Common myeloid progenitor, CD34-positive (primary cell): Measurements from ENCODE around the gene MGAT5B.

Experiments used
- CTCF ChIA-PET: fragments of 350-600 bp; sonication (Branson Sonifier 250); formaldehyde crosslinking; loops from one replicate; lab custom pipeline; 2021; ENCODE audit warnings: antibody characterized with exemption; lab: Charles Lee
- POLR2A ChIA-PET: fragments of 350-600 bp; sonication (Branson Sonifier 250); formaldehyde crosslinking; loops from one replicate; lab custom pipeline; 2021; ENCODE audit warnings: antibody characterized with exemption; lab: Charles Lee
- DNase-seq, 3 donors: peaks; one replicate each; pipeline versions ENCODE4 v3.0.0 to v3.0.0-alpha.2; 2013
- H3K27ac ChIP-seq, 2 experiments: 1 replicate in 1 of 2; 2 replicates in 1 of 2; pipeline ENCODE4 v1.7.0; 2013; ENCODE audit warnings: inconsistent platforms in 2 of 2, low read length in 2 of 2, mild to moderate bottlenecking in 2 of 2, low read depth in 1 of 2, moderate library complexity in 1 of 2; ENCODE audit not compliant: severe bottlenecking in 2 of 2, insufficient read depth in 1 of 2, poor library complexity in 1 of 2
- H3K27me3 ChIP-seq, 5 experiments: replicated peaks in 2 of 5; 1 replicate in 3 of 5; 2 replicates in 2 of 5; pipeline versions ENCODE4 v1.6.1 to v1.7.0; 2013; ENCODE audit warnings: low read length in 4 of 5, mild to moderate bottlenecking in 2 of 5, moderate library complexity in 2 of 5, inconsistent platforms in 1 of 5; ENCODE audit not compliant: insufficient read depth in 5 of 5, control insufficient read depth in 4 of 5
- H3K36me3 ChIP-seq, 4 experiments: 1 replicate in 2 of 4; 2 replicates in 2 of 4; pipeline versions ENCODE4 v1.6.1 to v1.7.0; 2013; ENCODE audit warnings: low read length in 3 of 4, control low read depth in 1 of 4, mild to moderate bottlenecking in 1 of 4; ENCODE audit not compliant: control insufficient read depth in 4 of 4, insufficient read depth in 4 of 4
- H3K4me1 ChIP-seq, 4 experiments: 1 replicate in 3 of 4; 2 replicates in 1 of 4; pipeline versions ENCODE4 v1.6.1 to v1.7.1; 2013; ENCODE audit warnings: low read length in 3 of 4, mild to moderate bottlenecking in 3 of 4, control low read depth in 1 of 4, inconsistent platforms in 1 of 4, moderate library complexity in 1 of 4; ENCODE audit not compliant: control insufficient read depth in 4 of 4, insufficient read depth in 4 of 4; ENCODE audit errors: control extremely low read depth in 1 of 4
- H3K4me3 ChIP-seq, 7 experiments: 1 replicate in 4 of 7; 2 replicates in 3 of 7; pipeline versions ENCODE4 v1.5.1 to v1.7.0; 2013; ENCODE audit warnings: mild to moderate bottlenecking in 7 of 7, low read length in 6 of 7, moderate library complexity in 6 of 7, inconsistent platforms in 2 of 7, low read depth in 2 of 7, control low read depth in 1 of 7; ENCODE audit not compliant: insufficient read depth in 4 of 7, control insufficient read depth in 1 of 7; ENCODE audit errors: extremely low read depth in 1 of 7
- H3K9me3 ChIP-seq, 5 experiments: 1 replicate in 4 of 5; 2 replicates in 1 of 5; pipeline versions ENCODE4 v1.6.1 to v1.7.1; 2013; ENCODE audit warnings: low read length in 4 of 5, mild to moderate bottlenecking in 2 of 5, inconsistent platforms in 1 of 5, low read depth in 1 of 5, moderate library complexity in 1 of 5; ENCODE audit not compliant: control insufficient read depth in 4 of 5, insufficient read depth in 2 of 5; ENCODE audit errors: control extremely low read depth in 1 of 5
- WGBS: methylation state at CpG from one replicate; pipeline ENCODE4 v1.1.5; 2013; ENCODE audit not compliant: insufficient coverage; 5-methylcytosine and 5-hydroxymethylcytosine counted together

The MGAT5B gene

DNA sequence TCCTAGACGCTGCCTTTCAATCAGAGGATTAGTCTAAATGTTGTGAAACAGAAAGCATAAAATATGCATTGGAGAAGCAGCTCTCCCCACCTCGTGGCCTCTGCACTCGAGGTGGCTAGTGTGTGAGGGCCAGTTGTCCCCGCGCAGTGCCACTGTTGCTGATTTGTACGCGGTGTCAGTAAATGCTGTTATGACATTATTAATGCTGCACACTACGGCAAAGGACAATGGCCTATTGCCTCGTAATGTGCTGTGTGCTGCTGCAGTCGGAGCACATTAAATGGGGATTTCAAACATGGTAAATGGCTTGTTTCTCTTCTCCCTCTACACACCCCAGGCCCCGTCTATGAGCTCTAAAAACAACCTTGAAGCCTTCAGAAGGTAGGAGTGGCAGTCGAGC is 5.7 kb upstream of the MGAT5B start:
- ChIA-PET POLR2A (no interaction called here), CTCF (no interaction called here)
- Histone ChIP-seq H3K4me1 (peaks cover 0 to 3% (median 2%) of the 10 kb centered on the region in 4 experiments), H3K27ac (no peak overlapping the region), H3K9me3 (peaks cover 0 to 4% (median 2%) of the 10 kb centered on the region in 5 experiments), H3K27me3 (peaks cover 0 to 7% (median 4%) of the 10 kb centered on the region in 5 experiments), H3K36me3 (no peaks in the 10 kb centered on the region), H3K4me3 (no peak overlapping the region)
- 97% methylated on average over 7 of the region's 12 CpGs for WGBS
- no peak for DNase-seq

DNA sequence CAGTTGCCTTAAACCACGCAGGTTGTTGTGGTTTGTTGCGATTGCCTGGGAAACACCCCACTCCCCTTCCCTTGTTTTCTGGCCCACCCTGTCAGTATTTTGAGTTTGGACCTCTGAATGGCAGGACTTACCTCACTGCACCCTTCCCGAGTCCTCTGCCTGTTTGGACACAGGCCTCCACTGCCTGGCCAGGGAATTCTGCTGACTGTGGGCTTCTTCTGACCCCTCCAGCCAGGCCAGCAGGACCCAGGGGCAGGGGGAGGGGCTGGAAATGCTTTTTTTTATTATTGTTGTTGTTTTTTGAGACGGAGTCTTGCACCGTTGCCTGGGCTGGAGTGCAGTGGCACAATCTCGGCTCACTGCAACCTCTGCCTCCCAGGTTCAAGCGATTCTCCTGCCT is 4.2 kb upstream of the MGAT5B start:
- ChIA-PET CTCF (no interaction called here), POLR2A (no interaction called here)
- H3K36me3 ChIP-seq = no peaks in the 10 kb centered on the region
- no peak overlapping the region for H3K27ac ChIP-seq
- peaks cover 0 to 4% (median 2%) of the 10 kb centered on the region in 5 experiments for H3K9me3 ChIP-seq
- peaks cover 0 to 15% (median 11%) of the 10 kb centered on the region in 4 experiments for H3K4me1 ChIP-seq
- WGBS = 83% methylated on average over 6 of the region's 7 CpGs
- DNase-seq = no peak
- peaks cover 0 to 17% (median 9%) of the 10 kb centered on the region in 5 experiments for H3K27me3 ChIP-seq
- H3K4me3 ChIP-seq = no peak overlapping the region

DNA sequence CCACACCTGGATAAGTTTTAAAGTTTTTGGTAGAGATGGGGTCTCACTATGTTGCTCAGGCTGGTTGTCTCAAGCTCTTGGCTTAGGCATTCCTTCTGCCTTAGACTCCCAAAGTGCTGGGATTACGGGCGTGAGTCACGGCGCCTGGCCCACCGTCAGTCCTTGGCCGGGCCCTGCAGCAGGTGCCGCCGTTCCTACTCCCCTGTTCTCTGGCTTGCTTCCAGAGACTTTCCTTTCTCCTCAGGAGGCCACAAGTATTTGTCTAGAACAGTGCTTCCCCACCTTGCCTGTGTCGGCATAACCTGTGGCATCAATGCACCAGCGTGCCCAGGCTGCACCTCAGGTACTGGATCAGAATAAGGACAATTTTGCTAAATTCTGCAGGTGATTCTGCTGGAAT is 3.0 kb upstream of the MGAT5B start:
- DNase-seq = no peak

DNA sequence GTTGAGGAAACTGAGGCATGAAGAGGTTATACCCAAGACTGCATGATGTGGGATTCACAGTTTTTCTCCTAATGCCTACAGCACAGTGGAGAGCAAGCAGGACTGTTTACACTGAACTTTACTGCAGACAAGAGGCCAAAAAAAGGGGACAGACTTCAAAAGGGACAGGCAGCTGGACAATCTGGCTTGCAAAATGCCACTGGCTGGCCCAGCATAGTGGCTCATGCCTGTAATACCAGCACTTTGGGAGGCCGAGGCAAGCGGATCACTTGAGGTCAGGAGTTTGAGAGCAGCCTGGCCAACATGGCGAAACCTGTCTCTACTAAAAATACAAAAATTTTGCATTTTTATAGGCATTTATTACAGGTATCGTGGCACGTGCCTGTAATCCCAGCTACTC is 2.0 kb upstream of the MGAT5B start:
- H3K36me3 ChIP-seq = no peaks in the 10 kb centered on the region
- H3K4me1 ChIP-seq = peaks cover 0 to 26% (median 18%) of the 10 kb centered on the region in 4 experiments
- no peak overlapping the region for H3K27ac ChIP-seq
- POLR2A ChIA-PET = no interaction called here
- CTCF ChIA-PET = interaction anchor here (1.2 kb wide), 1 partner anchor 200 kb away, joined by 4 read pairs; no protein-coding TSS in a partner anchor
- 97% methylated on average over 5 of the region's 5 CpGs for WGBS
- H3K9me3 ChIP-seq = peaks cover 0 to 3% (median 0%) of the 10 kb centered on the region in 5 experiments
- H3K27me3 ChIP-seq = peaks cover 0 to 39% (median 17%) of the 10 kb centered on the region in 5 experiments
- H3K4me3 ChIP-seq = no peak overlapping the region
- DNase-seq = no peak

More for the DNA sequence above, 3.0 kb upstream of the MGAT5B start:
- Histone ChIP-seq H3K27me3 (peaks cover 0 to 29% (median 11%) of the 10 kb centered on the region in 5 experiments), H3K4me1 (peaks cover 0 to 26% (median 18%) of the 10 kb centered on the region in 4 experiments), H3K36me3 (no peaks in the 10 kb centered on the region), H3K9me3 (peaks cover 0 to 3% (median 2%) of the 10 kb centered on the region in 5 experiments), H3K4me3 (no peak overlapping the region), H3K27ac (no peak overlapping the region)
- POLR2A ChIA-PET = no interaction called here
- WGBS = 95% methylated on average over 10 of the region's 10 CpGs
- CTCF ChIA-PET = interaction anchor here (0.9 to 1.2 kb wide), 2 partner anchors 127 to 201 kb away, joined by 3 to 4 read pairs; no protein-coding TSS in a partner anchor

DNA sequence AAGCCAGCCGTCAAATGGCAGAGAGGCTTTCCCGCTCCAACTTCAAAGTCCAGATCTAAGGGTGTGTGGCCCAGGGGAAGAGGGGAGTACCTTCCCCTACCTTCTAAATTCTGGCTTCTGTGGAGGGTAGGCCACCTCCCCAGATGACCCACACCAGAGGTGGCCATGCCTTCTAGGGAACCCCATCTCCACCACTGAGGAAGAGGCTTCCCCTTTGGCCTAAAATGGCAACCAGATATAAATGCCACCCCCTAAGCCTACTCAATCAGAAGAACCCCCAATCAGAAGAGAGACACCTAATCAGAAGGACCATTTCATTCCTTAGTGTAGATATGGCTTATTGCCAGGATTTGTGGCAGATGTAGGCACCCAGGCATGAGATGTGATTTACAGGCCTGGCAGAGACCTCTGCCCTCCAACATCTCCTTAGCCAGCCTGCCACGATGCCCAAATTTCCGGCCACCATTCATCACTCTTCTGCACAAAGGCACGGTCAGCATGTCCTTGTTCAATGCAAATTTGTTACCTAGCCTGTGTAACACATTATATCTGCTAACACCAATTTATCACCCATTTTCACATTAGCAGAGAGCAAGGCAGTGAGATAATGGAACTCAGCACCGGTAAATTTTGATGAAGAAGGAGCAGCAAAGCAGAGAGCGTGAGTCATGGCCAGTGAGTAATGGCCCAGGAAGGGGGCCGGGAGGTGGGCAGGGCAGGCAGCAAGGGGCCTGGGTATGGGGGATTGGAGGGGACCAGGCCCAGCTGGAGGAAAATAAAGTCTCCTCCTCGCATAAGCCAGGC is 1.2 kb upstream of the MGAT5B start:
- Histone ChIP-seq H3K4me1 (peaks cover 0 to 27% (median 18%) of the 10 kb centered on the region in 4 experiments), H3K27ac (no peak overlapping the region), H3K9me3 (no peaks in the 10 kb centered on the region), H3K4me3 (no peak overlapping the region), H3K27me3 (peaks cover 0 to 41% (median 22%) of the 10 kb centered on the region in 5 experiments), H3K36me3 (no peaks in the 10 kb centered on the region)
- ChIA-PET POLR2A (no interaction called here), CTCF (interaction anchor here (0.9 to 2.9 kb wide), 15 partner anchors 11 to 340 kb away, joined by 3 to 18 read pairs (median 4); no protein-coding TSS in a partner anchor)
- DNase-seq = no peak
- 87% methylated on average over 8 of the region's 9 CpGs for WGBS

DNA sequence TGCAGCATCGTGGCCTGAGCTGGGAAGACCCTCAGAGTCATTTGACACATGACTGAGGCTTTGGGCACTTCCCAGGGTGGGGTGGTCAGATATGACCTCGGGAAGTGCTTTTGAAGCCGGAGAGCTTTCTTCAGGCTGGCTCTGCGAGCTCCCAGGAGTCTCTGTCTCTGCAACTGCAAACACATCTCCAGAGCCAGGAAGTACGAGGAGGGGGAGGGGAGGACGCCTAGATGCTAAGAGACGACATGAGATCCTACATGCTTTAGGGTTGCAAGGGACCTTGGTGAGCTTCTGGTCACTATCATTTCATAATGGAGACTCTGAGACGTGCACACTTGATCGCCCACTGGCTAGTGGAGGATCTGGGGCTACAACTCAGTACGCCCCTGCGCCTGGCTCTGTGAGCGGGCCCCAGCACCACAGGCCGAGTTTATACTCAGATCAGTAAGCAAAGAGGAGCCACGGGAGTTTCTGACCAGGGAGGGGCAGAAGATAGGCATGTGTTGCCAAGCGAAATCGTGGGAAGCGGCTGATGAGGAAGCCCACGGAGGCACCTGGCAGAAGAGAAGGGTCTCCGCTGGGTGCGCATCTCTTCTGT is 527 bp upstream of the MGAT5B start:
- POLR2A ChIA-PET = interaction anchor here (1.0 to 1.4 kb wide), 2 partner anchors 105 to 191 kb away, joined by 3 read pairs; no protein-coding TSS in a partner anchor
- Histone ChIP-seq H3K9me3 (no peaks in the 10 kb centered on the region), H3K27ac (no peak overlapping the region), H3K4me1 (peaks cover 0 to 34% (median 21%) of the 10 kb centered on the region in 4 experiments), H3K36me3 (no peaks in the 10 kb centered on the region), H3K4me3 (peak overlapping the region in 1 of 7 experiments; percentile 63), H3K27me3 (peaks cover 0 to 41% (median 22%) of the 10 kb centered on the region in 5 experiments)
- CTCF ChIA-PET = interaction anchor here (0.7 to 2.9 kb wide), 20 partner anchors 11 to 339 kb away, joined by 3 to 18 read pairs (median 4); no protein-coding TSS in a partner anchor
- 40% methylated on average over 18 of the region's 20 CpGs for WGBS
- no peak for DNase-seq
